ENCODE measurements around the gene CCL20.

DNA sequence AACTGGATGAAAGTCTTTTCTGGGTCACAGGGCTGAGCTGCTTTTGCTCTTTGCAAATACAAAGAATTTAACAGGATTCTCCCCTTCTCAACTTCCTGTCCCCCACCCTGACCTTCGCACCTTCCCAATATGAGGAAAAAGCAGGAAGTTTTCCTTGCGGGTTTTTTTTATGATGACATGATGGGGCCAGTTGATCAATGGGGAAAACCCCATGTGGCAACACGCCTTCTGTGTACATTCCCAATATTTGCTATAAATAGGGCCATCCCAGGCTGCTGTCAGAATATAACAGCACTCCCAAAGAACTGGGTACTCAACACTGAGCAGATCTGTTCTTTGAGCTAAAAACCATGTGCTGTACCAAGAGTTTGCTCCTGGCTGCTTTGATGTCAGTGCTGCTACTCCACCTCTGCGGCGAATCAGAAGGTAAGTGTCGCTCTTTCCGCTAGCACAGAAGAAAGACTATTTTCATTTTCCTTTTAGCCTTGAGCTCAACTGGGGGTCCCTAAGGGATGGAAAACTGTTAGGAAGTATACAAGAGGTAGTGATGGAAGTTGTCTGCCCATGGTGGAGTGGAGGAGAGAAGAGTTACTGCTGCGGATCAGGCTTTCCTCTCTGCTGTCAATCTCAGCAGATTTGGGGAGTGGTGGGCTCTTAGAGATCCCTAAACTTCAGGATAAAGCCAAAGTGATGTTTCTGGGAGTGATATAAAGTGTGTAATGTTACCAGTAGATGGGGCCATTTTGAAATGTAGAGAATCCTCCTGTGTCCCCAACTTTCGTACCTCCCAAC is at the start of gene CCL20:
- no peak for TF ChIP-seq ZNF274 (IDR thresholded peaks at IDR 0.05; ENCODE audit: low read length)
- no peak for TF ChIP-seq ZNF274 (tag by site-specific recombination; IDR thresholded peaks at IDR 0.05; ENCODE audit: borderline replicate concordance)
- TF ChIP-seq, protein P1, sequence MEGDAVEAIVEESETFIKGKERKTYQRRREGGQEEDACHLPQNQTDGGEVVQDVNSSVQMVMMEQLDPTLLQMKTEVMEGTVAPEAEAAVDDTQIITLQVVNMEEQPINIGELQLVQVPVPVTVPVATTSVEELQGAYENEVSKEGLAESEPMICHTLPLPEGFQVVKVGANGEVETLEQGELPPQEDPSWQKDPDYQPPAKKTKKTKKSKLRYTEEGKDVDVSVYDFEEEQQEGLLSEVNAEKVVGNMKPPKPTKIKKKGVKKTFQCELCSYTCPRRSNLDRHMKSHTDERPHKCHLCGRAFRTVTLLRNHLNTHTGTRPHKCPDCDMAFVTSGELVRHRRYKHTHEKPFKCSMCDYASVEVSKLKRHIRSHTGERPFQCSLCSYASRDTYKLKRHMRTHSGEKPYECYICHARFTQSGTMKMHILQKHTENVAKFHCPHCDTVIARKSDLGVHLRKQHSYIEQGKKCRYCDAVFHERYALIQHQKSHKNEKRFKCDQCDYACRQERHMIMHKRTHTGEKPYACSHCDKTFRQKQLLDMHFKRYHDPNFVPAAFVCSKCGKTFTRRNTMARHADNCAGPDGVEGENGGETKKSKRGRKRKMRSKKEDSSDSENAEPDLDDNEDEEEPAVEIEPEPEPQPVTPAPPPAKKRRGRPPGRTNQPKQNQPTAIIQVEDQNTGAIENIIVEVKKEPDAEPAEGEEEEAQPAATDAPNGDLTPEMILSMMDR (tag by site-specific recombination; IDR thresholded peaks at IDR 0.05): no peak
- TF ChIP-seq, protein P2, sequence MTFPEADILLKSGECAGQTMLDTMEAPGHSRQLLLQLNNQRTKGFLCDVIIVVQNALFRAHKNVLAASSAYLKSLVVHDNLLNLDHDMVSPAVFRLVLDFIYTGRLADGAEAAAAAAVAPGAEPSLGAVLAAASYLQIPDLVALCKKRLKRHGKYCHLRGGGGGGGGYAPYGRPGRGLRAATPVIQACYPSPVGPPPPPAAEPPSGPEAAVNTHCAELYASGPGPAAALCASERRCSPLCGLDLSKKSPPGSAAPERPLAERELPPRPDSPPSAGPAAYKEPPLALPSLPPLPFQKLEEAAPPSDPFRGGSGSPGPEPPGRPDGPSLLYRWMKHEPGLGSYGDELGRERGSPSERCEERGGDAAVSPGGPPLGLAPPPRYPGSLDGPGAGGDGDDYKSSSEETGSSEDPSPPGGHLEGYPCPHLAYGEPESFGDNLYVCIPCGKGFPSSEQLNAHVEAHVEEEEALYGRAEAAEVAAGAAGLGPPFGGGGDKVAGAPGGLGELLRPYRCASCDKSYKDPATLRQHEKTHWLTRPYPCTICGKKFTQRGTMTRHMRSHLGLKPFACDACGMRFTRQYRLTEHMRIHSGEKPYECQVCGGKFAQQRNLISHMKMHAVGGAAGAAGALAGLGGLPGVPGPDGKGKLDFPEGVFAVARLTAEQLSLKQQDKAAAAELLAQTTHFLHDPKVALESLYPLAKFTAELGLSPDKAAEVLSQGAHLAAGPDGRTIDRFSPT (tag by site-specific recombination; IDR thresholded peaks at IDR 0.05): no peak
- TF ChIP-seq GLI4 (tag by site-specific recombination; IDR thresholded peaks at IDR 0.05): no peak
- TF ChIP-seq ZNF239 (tag by site-specific recombination; IDR thresholded peaks at IDR 0.05): no peak
- TF ChIP-seq REPIN1 (tag by site-specific recombination; IDR thresholded peaks at IDR 0.05; ENCODE audit: low read depth): no peak
- TF ChIP-seq HOXA7 (CRISPR knock-in tag; IDR thresholded peaks at IDR 0.05; ENCODE audit: borderline replicate concordance): no peak
- TF ChIP-seq ZNF747 (tag by site-specific recombination; IDR thresholded peaks at IDR 0.05): no peak
- TF ChIP-seq, protein P3, sequence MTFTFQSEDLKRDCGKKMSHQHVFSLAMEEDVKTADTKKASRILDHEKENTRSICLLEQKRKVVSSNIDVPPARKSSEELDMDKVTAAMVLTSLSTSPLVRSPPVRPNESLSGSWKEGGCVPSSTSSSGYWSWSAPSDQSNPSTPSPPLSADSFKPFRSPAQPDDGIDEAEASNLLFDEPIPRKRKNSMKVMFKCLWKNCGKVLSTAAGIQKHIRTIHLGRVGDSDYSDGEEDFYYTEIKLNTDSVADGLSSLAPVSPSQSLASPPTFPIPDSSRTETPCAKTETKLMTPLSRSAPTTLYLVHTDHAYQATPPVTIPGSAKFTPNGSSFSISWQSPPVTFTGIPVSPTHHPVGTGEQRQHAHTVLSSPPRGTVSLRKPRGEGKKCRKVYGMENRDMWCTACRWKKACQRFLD (tag by site-specific recombination; IDR thresholded peaks at IDR 0.05): no peak
- TF ChIP-seq ZNF707 (tag by site-specific recombination; IDR thresholded peaks at IDR 0.05): no peak
- TF ChIP-seq OSR2 (tag by site-specific recombination; IDR thresholded peaks at IDR 0.05): no peak
